HCT116 (cell line): ENCODE measurements around the gene ITPKB. TPM values are rescaled to one million over a fixed set of nuclear protein-coding genes. Genes with fewer than 3 reads are reported as not detected.

Source experiments
- ATAC-seq: fragments of 200-7000 bp; cut with Tn5 transposase; 2 replicates; pipeline ENCODE4 v1.9.1; 2020; ENCODE audit warnings: mild to moderate bottlenecking, moderate library complexity
- BruUV-seq: library from RNA; stranded (reverse); fragments of 400-500 nt; replicated peaks from 2 replicates; lab custom pipeline; 2021; lab: Mats Ljungman, UMichigan
- CTCF ChIA-PET: fragments of 300-600 bp; sonication (Branson Sonifier 250); formaldehyde crosslinking; loops from one replicate; lab custom pipeline; 2021; ENCODE audit warnings: antibody characterized with exemption; lab: Charles Lee
- POLR2A ChIA-PET: fragments of 300-600, 350-600 bp; sonication (Branson Sonifier 250); formaldehyde crosslinking; loops from one replicate; lab custom pipeline; 2021; ENCODE audit warnings: antibody characterized with exemption; lab: Charles Lee
- RAD21 ChIA-PET, 2 experiments: fragments of 300-600 bp; sonication (Branson Sonifier 250); formaldehyde crosslinking; loops; one replicate each; lab custom pipeline; 2023; ENCODE audit warnings: low total read pairs in 2 of 2; ENCODE audit not compliant: uncharacterized antibody in 2 of 2, unreplicated experiment in 2 of 2, low non-redundant PET in 1 of 2; lab: Charles Lee
- DNase-seq: peaks from one replicate; pipeline ENCODE4 v3.0.0-alpha.2; 2010; ENCODE audit warnings: low read depth, low spot score
- H2AFZ ChIP-seq: fragments of 200-600 bp; shearing (Covaris generic), sonication (generic); 2 replicates; pipeline ENCODE4 v1.6.1; 2017; ENCODE audit warnings: low read depth, mixed run types, mixed read lengths, antibody characterized with exemption, low read length; ENCODE audit not compliant: poor library complexity, severe bottlenecking
- H3K27ac ChIP-seq: 2 replicates; pipeline ENCODE4 v1.5.1; 2012; ENCODE audit warnings: low read depth, low read length
- H3K27me3 ChIP-seq: fragments of 200-600 bp; sonication (generic); 2 replicates; pipeline ENCODE4 v1.6.1; 2016; ENCODE audit warnings: mixed run types, low read length, mixed read lengths; ENCODE audit not compliant: insufficient read depth
- H3K36me3 ChIP-seq, 2 experiments: fragments of 200-500 bp in 1 of 2; fragments of 200-600 bp in 1 of 2; sonication (Bioruptor generic) in 1 of 2; sonication (generic) in 1 of 2; 2 replicates each; pipeline versions ENCODE4 v1.5.1 to v1.6.1; 2014 to 2016; ENCODE audit warnings: low read length in 2 of 2, inconsistent platforms in 1 of 2, mixed read lengths in 1 of 2, mixed run types in 1 of 2; ENCODE audit not compliant: insufficient read depth in 2 of 2, control insufficient read depth in 1 of 2
- H3K4me1 ChIP-seq, 2 experiments: fragments of 200-600 bp in 1 of 2; sonication (generic) in 1 of 2; 2 replicates each; pipeline versions ENCODE4 v1.5.1 to v1.6.1; 2012 to 2017; ENCODE audit warnings: low read length in 2 of 2, inconsistent platforms in 1 of 2, mild to moderate bottlenecking in 1 of 2, mixed read lengths in 1 of 2, mixed run types in 1 of 2, moderate library complexity in 1 of 2; ENCODE audit not compliant: insufficient read depth in 2 of 2, control insufficient read depth in 1 of 2
- H3K4me2 ChIP-seq: fragments of 200-600 bp; sonication (generic); 2 replicates; pipeline ENCODE4 v1.6.1; 2017; ENCODE audit warnings: mixed run types, low read length, mixed read lengths
- H3K4me3 ChIP-seq, 2 experiments: fragments of 200-600 bp in 1 of 2; sonication (generic) in 1 of 2; replicated peaks in 1 of 2; 2 replicates each; pipeline ENCODE4 v1.5.1; 2011 to 2016; ENCODE audit warnings: low read length in 2 of 2, control low read depth in 1 of 2, low read depth in 1 of 2, mild to moderate bottlenecking in 1 of 2, mixed read lengths in 1 of 2, mixed run types in 1 of 2
- H3K79me2 ChIP-seq: fragments of 200-600 bp; sonication (generic); 2 replicates; pipeline ENCODE4 v1.6.1; 2017; ENCODE audit warnings: mild to moderate bottlenecking, mixed run types, low read length, moderate library complexity, mixed read lengths; ENCODE audit not compliant: insufficient read depth
- H3K9ac ChIP-seq: fragments of 200-600 bp; sonication (generic); 2 replicates; pipeline ENCODE4 v1.6.1; 2016; ENCODE audit warnings: low read length, mixed read lengths
- H3K9me2 ChIP-seq: fragments of 200-600 bp; sonication (generic), shearing (Covaris generic); 2 replicates; pipeline ENCODE4 v1.6.1; 2017; ENCODE audit warnings: mixed run types, mild to moderate bottlenecking, moderate library complexity; ENCODE audit not compliant: insufficient read depth
- H3K9me3 ChIP-seq, 2 experiments: fragments of 200-500 bp in 1 of 2; fragments of 200-600 bp in 1 of 2; sonication (Bioruptor generic) in 1 of 2; sonication (generic) in 1 of 2; 2 replicates each; pipeline ENCODE4 v1.6.1; 2014 to 2017; ENCODE audit warnings: low read length in 2 of 2, mixed read lengths in 2 of 2, inconsistent platforms in 1 of 2, low read depth in 1 of 2, mild to moderate bottlenecking in 1 of 2, mixed run types in 1 of 2, moderate library complexity in 1 of 2; ENCODE audit not compliant: control insufficient read depth in 1 of 2, insufficient read depth in 1 of 2
- H4K20me1 ChIP-seq: fragments of 200-600 bp; sonication (generic), shearing (Covaris generic); 2 replicates; pipeline ENCODE4 v1.6.1; 2017; ENCODE audit warnings: mixed run types, mild to moderate bottlenecking, moderate library complexity; ENCODE audit not compliant: insufficient read depth
- CBX3 ChIP-seq: IDR thresholded peaks from 2 replicates; pipeline ENCODE4 v1.6.1; 2012; ENCODE audit warnings: low read depth
- CEBPB ChIP-seq: IDR thresholded peaks from 2 replicates; pipeline ENCODE4 v1.6.1; 2012; ENCODE audit warnings: low read depth
- ELF1 ChIP-seq: IDR thresholded peaks from 2 replicates; pipeline ENCODE4 v1.6.1; 2012; ENCODE audit warnings: low read depth, borderline replicate concordance
- EZH2 ChIP-seq: fragments of 200-600 bp; sonication (generic); IDR thresholded peaks from 2 replicates; pipeline ENCODE4 v1.6.1; 2017; ENCODE audit warnings: antibody characterized with exemption, mixed run types
- FOSL1 ChIP-seq: IDR thresholded peaks from 2 replicates; pipeline ENCODE4 v1.6.1; 2012; ENCODE audit warnings: low read depth
- JUND ChIP-seq: IDR thresholded peaks from 2 replicates; pipeline ENCODE4 v1.6.1; 2012
- POLR2AphosphoS5 ChIP-seq: IDR thresholded peaks from 2 replicates; pipeline ENCODE4 v1.6.1; 2011; ENCODE audit warnings: mild to moderate bottlenecking, low read depth, low read length, moderate library complexity
- RAD21 ChIP-seq: IDR thresholded peaks from 2 replicates; pipeline ENCODE4 v1.6.1; 2012; ENCODE audit warnings: low read depth, mild to moderate bottlenecking
- SIN3A ChIP-seq: IDR thresholded peaks from 2 replicates; pipeline ENCODE4 v1.6.1; 2012; ENCODE audit warnings: low read depth
- SP1 ChIP-seq: IDR thresholded peaks from 2 replicates; pipeline ENCODE4 v1.6.1; 2012; ENCODE audit warnings: low read depth
- SRF ChIP-seq: IDR thresholded peaks from 2 replicates; pipeline ENCODE4 v1.6.1; 2012; ENCODE audit warnings: low read depth
- TCF7L2 ChIP-seq: IDR thresholded peaks from 2 replicates; pipeline ENCODE4 v1.7.0; 2011; ENCODE audit warnings: borderline replicate concordance, inconsistent platforms; ENCODE audit not compliant: insufficient read depth, insufficient read length; ENCODE audit errors: extremely low read depth
- YY1 ChIP-seq: IDR thresholded peaks from 2 replicates; pipeline ENCODE4 v1.6.1; 2011; ENCODE audit warnings: low read length, low read depth, moderate library complexity, mild to moderate bottlenecking; ENCODE audit not compliant: insufficient replicate concordance; ENCODE audit errors: extremely low read depth
- ZBTB33 ChIP-seq: IDR thresholded peaks from 2 replicates; pipeline ENCODE4 v1.6.1; 2011; ENCODE audit warnings: mild to moderate bottlenecking, low read length, moderate library complexity; ENCODE audit not compliant: insufficient replicate concordance; ENCODE audit errors: extremely low read depth
- intact Hi-C: fragments of 100-400 bp; cut with micrococcal nuclease; formaldehyde crosslinking; loops from 2 replicates; pipeline ENCODE4 v1.10.0; 2022
- total RNA-seq: library from RNA; stranded (reverse); gene quantifications from one replicate; pipeline ENCODE4 v1.2.1, GENCODE V29; 2021; ENCODE audit not compliant: unreplicated experiment
- TF ChIP-seq, protein P1 (sequence below): IDR thresholded peaks from 2 replicates; pipeline ENCODE4 v1.6.1; 2012; ENCODE audit warnings: low read depth

Gene ITPKB
- total RNA-seq, 1 experiment from 2014 or later: 4.4 TPM

DNA sequence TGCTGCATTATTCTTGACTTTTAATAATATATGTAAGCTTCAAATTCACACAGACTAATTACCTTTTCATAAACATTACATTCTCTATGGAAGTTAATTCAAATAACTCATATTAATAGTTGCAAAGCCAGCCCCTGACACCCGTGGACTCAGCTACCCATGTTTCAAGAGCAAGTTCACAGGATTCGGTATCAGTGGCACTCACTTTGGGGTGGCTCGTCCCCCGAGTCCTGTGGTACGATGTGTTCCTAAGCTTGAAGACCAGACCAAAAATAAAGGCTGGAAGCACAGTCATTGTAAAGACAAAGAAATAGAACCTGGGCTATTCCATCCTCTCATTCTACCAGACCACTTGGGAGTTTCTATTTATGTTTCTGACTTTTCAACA lies 70.9 kb downstream of the ITPKB start (continued):
- TF ChIP-seq TCF7L2 (no peak), SRF (no peak), ZBTB33 (no peak), RAD21 (no peak), POLR2AphosphoS5 (no peak), FOSL1 (no peak)
- TF ChIP-seq, protein P1, sequence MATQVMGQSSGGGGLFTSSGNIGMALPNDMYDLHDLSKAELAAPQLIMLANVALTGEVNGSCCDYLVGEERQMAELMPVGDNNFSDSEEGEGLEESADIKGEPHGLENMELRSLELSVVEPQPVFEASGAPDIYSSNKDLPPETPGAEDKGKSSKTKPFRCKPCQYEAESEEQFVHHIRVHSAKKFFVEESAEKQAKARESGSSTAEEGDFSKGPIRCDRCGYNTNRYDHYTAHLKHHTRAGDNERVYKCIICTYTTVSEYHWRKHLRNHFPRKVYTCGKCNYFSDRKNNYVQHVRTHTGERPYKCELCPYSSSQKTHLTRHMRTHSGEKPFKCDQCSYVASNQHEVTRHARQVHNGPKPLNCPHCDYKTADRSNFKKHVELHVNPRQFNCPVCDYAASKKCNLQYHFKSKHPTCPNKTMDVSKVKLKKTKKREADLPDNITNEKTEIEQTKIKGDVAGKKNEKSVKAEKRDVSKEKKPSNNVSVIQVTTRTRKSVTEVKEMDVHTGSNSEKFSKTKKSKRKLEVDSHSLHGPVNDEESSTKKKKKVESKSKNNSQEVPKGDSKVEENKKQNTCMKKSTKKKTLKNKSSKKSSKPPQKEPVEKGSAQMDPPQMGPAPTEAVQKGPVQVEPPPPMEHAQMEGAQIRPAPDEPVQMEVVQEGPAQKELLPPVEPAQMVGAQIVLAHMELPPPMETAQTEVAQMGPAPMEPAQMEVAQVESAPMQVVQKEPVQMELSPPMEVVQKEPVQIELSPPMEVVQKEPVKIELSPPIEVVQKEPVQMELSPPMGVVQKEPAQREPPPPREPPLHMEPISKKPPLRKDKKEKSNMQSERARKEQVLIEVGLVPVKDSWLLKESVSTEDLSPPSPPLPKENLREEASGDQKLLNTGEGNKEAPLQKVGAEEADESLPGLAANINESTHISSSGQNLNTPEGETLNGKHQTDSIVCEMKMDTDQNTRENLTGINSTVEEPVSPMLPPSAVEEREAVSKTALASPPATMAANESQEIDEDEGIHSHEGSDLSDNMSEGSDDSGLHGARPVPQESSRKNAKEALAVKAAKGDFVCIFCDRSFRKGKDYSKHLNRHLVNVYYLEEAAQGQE: no peak

- Histone ChIP-seq H3K9me3 (no peaks in the 10 kb centered on the region), H4K20me1 (no peaks in the 10 kb centered on the region), H3K36me3 (no peaks in the 10 kb centered on the region), H3K9ac (no peak overlapping the region), H3K27me3 (no peaks in the 10 kb centered on the region), H3K79me2 (no peaks in the 10 kb centered on the region), H3K4me1 (peaks cover 16 to 19% of the 10 kb centered on the region in 2 experiments), H3K4me2 (no peak overlapping the region), H3K4me3 (no peak overlapping the region), H2AFZ (no peak overlapping the region), H3K27ac (no peak overlapping the region), H3K9me2 (no peaks in the 10 kb centered on the region)
- POLR2A ChIA-PET: no interaction called here
- TF ChIP-seq JUND: no peak
- TF ChIP-seq FOSL1: no peak
- no peak for TF ChIP-seq YY1
- TF ChIP-seq EZH2: no peak
- TF ChIP-seq RAD21: no peak
- no peak for TF ChIP-seq CBX3
- no peak for TF ChIP-seq SP1
- no peak for TF ChIP-seq POLR2AphosphoS5
- no peak for TF ChIP-seq TCF7L2
- no peak for TF ChIP-seq SIN3A
- no peak for TF ChIP-seq CEBPB
- TF ChIP-seq ZBTB33: no peak
- TF ChIP-seq ELF1: no peak
- RAD21 ChIA-PET: no interaction called here
- BruUV-seq: no TSS peak
- CTCF ChIA-PET: no interaction called here
- intact Hi-C loops: no loop called here
- DNase-seq: no peak
- no peak for ATAC-seq
These were observed 72.4 kb downstream of the ITPKB start for GRCh38 chr1:226666692-226667091.
